GM18502 (cell line): ENCODE measurements around the gene CXCR4.
A peak's percentile ranks its signal among the peaks of the same experiment; 100 is the strongest.

Experiments
- ATAC-seq: cut with Tn5 transposase; IDR thresholded peaks from one replicate; pipeline ENCODE4 v1.9.1; 2021; ENCODE audit warnings: mild to moderate bottlenecking; ENCODE audit not compliant: unreplicated experiment, poor library complexity

The CXCR4 gene

GRCh38 chr2:136117909-136118818 lies at the start of gene CXCR4:
Gene CXCR4 (minus strand): TSS chr2:136118149. CDS start chr2:136118060, 89 bp downstream.
- peak; percentile 21 for ATAC-seq

GRCh38 chr2:136164280-136164776 lies 46.4 kb upstream of the CXCR4 start:
- no peak for ATAC-seq

GRCh38 chr2:136162438-136162837 lies 44.5 kb upstream of the CXCR4 start:
- ATAC-seq: no peak

GRCh38 chr2:136156411-136156810 lies 38.5 kb upstream of the CXCR4 start:
- ATAC-seq: no peak

GRCh38 chr2:136154384-136154783 lies 36.4 kb upstream of the CXCR4 start:
- ATAC-seq: no peak

GRCh38 chr2:136151021-136151971 lies 33.3 kb upstream of the CXCR4 start:
- no peak for ATAC-seq

- no peak for ATAC-seq
These were observed 31.1 kb upstream of the CXCR4 start for GRCh38 chr2:136149011-136149410.

- ATAC-seq: no peak
These were observed 28.6 kb upstream of the CXCR4 start for GRCh38 chr2:136146564-136146963.

- no peak for ATAC-seq
These were observed 25.9 kb upstream of the CXCR4 start for GRCh38 chr2:136143603-136144451.

- no peak for ATAC-seq
These were observed 23.7 kb upstream of the CXCR4 start for GRCh38 chr2:136141510-136142149.

- peak; percentile 60 for ATAC-seq
These were observed 21.7 kb upstream of the CXCR4 start for GRCh38 chr2:136139631-136140030.

- ATAC-seq: no peak
These were observed 20.0 kb upstream of the CXCR4 start for GRCh38 chr2:136137982-136138381.

GRCh38 chr2:136136931-136137330 lies 19.0 kb upstream of the CXCR4 start:
- no peak for ATAC-seq

- ATAC-seq: peak; percentile 40
These were observed 18.3 kb upstream of the CXCR4 start for GRCh38 chr2:136135921-136136906.

GRCh38 chr2:136135462-136135861 lies 17.5 kb upstream of the CXCR4 start:
- ATAC-seq: no peak

- no peak for ATAC-seq
These were observed 16.2 kb upstream of the CXCR4 start for GRCh38 chr2:136134126-136134525.

GRCh38 chr2:136133586-136133985 lies 15.6 kb upstream of the CXCR4 start:
- no peak for ATAC-seq

GRCh38 chr2:136133176-136133575 lies 15.2 kb upstream of the CXCR4 start:
- ATAC-seq: no peak
